DND-41 (cell line): ENCODE results near the gene HECTD4.

Source experiments
- ATAC-seq: fragments of 200-7000 bp; cut with Tn5 transposase; 3 replicates; pipeline ENCODE4 v1.9.1; 2021; ENCODE audit warnings: low read depth; ENCODE audit not compliant: insufficient read depth
- DNase-seq: peaks from one replicate; pipeline ENCODE4 v3.0.0-alpha.2; 2020
- H2AFZ ChIP-seq: 2 replicates; pipeline ENCODE4 v1.6.0; 2012; ENCODE audit warnings: low read depth, low read length
- H3K27ac ChIP-seq: 2 replicates; pipeline ENCODE4 v1.5.1; 2012; ENCODE audit warnings: low read length, inconsistent platforms
- H3K27me3 ChIP-seq: fragments of 200-600 bp; sonication (generic); 2 replicates; pipeline ENCODE4 v1.6.0; 2012; ENCODE audit warnings: low read length, mild to moderate bottlenecking, inconsistent platforms; ENCODE audit not compliant: insufficient read depth, poor library complexity
- H3K36me3 ChIP-seq: 2 replicates; pipeline ENCODE4 v1.5.1; 2012; ENCODE audit warnings: low read length, inconsistent platforms; ENCODE audit not compliant: insufficient read depth
- H3K4me1 ChIP-seq: 2 replicates; pipeline ENCODE4 v1.5.1; 2012; ENCODE audit warnings: mild to moderate bottlenecking, low read length; ENCODE audit not compliant: insufficient read depth
- H3K4me2 ChIP-seq: 2 replicates; pipeline ENCODE4 v1.6.0; 2012; ENCODE audit warnings: mild to moderate bottlenecking, moderate library complexity, low read length, inconsistent platforms; ENCODE audit not compliant: insufficient read depth
- H3K4me3 ChIP-seq, 2 experiments: fragments of 200-600 bp in 1 of 2; shearing (Covaris generic) in 1 of 2; 2 replicates each; pipeline ENCODE4 v1.5.1; 2012 to 2016; ENCODE audit warnings: inconsistent platforms in 2 of 2, low read length in 2 of 2, mild to moderate bottlenecking in 2 of 2, low read depth in 1 of 2, moderate library complexity in 1 of 2
- H3K79me2 ChIP-seq: 2 replicates; pipeline ENCODE4 v1.6.0; 2012; ENCODE audit warnings: low read length, inconsistent platforms; ENCODE audit not compliant: insufficient read depth
- H3K9ac ChIP-seq: 2 replicates; pipeline ENCODE4 v1.6.0; 2012; ENCODE audit warnings: low read depth, mild to moderate bottlenecking, inconsistent platforms, low read length, moderate library complexity
- H3K9me3 ChIP-seq: 2 replicates; pipeline ENCODE4 v1.5.1; 2012; ENCODE audit warnings: low read length, moderate library complexity, mild to moderate bottlenecking, inconsistent platforms; ENCODE audit not compliant: insufficient read depth, severe bottlenecking
- H4K20me1 ChIP-seq: 2 replicates; pipeline ENCODE4 v1.6.0; 2012; ENCODE audit warnings: low read length; ENCODE audit not compliant: insufficient read depth
- EZH2 ChIP-seq: IDR thresholded peaks from 3 replicates; pipeline ENCODE4 v1.6.1; 2012; ENCODE audit warnings: borderline replicate concordance, low read depth, mild to moderate bottlenecking, moderate library complexity, low read length, inconsistent platforms; ENCODE audit not compliant: severe bottlenecking
- TF ChIP-seq, protein P1 (sequence below): IDR thresholded peaks from 2 replicates; pipeline ENCODE4 v1.5.1; 2012; ENCODE audit warnings: borderline replicate concordance, low read length, moderate library complexity, mild to moderate bottlenecking; ENCODE audit not compliant: poor library complexity, severe bottlenecking; ENCODE audit errors: extremely low read depth

The HECTD4 gene

DNA sequence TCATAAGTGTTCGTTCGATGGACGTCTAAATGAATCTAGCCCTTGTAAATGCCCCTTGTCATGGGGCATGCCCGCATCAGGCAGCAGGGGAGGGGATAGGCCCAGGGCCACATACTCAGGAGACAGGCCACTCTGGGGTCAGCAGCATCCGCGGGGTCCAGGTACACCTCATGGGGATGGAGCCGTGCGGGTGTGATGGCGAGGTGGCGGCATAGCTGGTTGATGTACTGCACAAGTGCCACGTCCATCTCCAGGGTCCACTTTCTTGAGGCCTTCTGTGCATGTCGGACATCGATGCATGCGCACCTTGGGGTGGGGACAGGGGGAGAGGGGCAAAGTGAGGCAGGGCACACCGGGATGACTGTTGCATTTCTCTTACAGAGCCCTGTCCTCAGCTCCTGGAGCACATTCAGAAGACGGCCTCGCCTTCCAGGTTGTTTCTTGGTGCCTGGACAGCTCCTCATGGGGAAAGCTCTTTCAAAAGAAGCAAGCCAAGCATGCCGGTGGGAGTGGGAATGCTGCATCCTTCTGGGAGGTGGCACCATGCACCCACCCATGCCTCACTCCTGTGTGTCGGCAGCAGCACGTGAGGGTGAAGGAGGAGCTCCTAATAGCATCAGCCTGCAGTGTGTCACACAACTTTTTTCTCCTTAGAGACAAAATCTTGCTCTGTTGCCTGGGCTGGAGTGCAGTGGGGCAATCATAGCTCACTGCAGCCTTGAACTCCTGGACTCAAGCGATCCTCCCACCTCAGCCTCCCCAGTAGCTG lies 209.5 kb downstream of the HECTD4 start:
- DNase-seq (no peak), ATAC-seq (no peak)
- Histone ChIP-seq H4K20me1 (no peaks in the 10 kb centered on the region), H3K9me3 (no peaks in the 10 kb centered on the region), H3K36me3 (peaks cover 66% of the 10 kb centered on the region), H3K27ac (no peak overlapping the region), H3K4me2 (no peak overlapping the region), H3K27me3 (no peaks in the 10 kb centered on the region), H3K4me1 (no peaks in the 10 kb centered on the region), H3K79me2 (no peaks in the 10 kb centered on the region), H3K4me3 (no peak overlapping the region), H3K9ac (no peak overlapping the region), H2AFZ (no peak overlapping the region)
- TF ChIP-seq EZH2: no peak
- TF ChIP-seq, protein P1, sequence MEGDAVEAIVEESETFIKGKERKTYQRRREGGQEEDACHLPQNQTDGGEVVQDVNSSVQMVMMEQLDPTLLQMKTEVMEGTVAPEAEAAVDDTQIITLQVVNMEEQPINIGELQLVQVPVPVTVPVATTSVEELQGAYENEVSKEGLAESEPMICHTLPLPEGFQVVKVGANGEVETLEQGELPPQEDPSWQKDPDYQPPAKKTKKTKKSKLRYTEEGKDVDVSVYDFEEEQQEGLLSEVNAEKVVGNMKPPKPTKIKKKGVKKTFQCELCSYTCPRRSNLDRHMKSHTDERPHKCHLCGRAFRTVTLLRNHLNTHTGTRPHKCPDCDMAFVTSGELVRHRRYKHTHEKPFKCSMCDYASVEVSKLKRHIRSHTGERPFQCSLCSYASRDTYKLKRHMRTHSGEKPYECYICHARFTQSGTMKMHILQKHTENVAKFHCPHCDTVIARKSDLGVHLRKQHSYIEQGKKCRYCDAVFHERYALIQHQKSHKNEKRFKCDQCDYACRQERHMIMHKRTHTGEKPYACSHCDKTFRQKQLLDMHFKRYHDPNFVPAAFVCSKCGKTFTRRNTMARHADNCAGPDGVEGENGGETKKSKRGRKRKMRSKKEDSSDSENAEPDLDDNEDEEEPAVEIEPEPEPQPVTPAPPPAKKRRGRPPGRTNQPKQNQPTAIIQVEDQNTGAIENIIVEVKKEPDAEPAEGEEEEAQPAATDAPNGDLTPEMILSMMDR: no peak

DNA sequence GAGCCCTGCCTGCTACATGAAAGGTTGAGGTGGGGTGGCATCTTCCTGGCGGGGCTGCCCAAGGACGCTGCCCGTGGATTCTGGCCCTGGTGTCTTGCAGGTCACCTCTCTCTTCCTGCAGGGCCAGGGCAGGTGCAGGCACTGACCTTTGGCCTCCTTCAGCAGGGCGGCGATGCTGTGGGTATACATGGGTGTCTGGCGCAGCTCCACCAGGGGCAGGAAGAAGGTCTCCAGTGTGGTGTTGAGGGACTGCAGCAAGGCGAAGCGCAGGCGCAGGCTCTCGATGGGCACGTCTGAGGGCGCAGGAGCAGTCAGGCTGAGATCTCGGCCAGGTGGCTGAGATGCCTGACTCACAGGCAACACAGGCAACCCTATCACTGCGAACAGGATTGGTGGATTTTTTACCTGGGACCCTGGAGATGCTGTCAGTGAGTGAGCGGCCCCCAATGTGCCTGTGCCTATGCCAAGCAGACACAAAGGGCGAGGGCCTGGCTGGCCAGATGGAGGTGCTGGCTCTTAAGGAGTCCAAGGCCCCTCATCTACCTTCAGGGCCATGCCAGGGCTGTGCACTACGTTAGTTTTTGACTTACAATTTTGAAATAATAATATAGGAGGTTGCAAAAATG lies 211.1 kb downstream of the HECTD4 start:
- Histone ChIP-seq H3K9ac (no peak overlapping the region), H2AFZ (no peak overlapping the region), H4K20me1 (0 out of 2 replicates have a peak, but pooled peaks cover 1% of the 10 kb centered on the region), H3K36me3 (peaks cover 62% of the 10 kb centered on the region), H3K27ac (no peak overlapping the region), H3K9me3 (no peaks in the 10 kb centered on the region), H3K4me1 (no peaks in the 10 kb centered on the region), H3K79me2 (no peaks in the 10 kb centered on the region), H3K4me3 (no peak overlapping the region), H3K27me3 (no peaks in the 10 kb centered on the region), H3K4me2 (no peak overlapping the region)
- no peak for DNase-seq
- TF ChIP-seq, protein P1: no peak
- no peak for TF ChIP-seq EZH2
- ATAC-seq: no peak

DNA sequence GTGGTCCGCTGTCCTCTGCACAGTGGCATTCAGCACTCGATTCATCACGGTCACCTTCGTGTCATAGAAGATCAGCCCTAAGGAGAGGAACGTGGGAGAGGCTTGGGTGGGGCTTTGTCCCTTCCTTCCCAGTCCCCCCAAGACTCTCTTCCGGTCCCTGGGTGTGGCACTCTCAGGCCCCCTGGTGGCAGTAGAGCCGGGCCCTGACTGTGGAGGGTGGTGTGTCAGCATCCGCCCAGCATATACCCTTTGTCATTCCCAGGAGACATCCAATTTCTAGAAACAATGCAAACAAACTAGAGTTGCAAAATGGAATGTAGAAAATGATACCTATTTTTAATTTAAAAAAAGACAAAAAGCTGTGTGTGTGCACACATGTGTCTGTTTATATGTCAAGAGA lies 211.9 kb downstream of the HECTD4 start:
- no peaks in the 10 kb centered on the region for H3K79me2 ChIP-seq
- no peaks in the 10 kb centered on the region for H3K9me3 ChIP-seq
- peak; percentile 64 for ATAC-seq
- TF ChIP-seq, protein P1: peak; percentile 62
- no peak for TF ChIP-seq EZH2
- H4K20me1 ChIP-seq: 0 out of 2 replicates have a peak, but pooled peaks cover 7% of the 10 kb centered on the region
- no peak overlapping the region for H3K27ac ChIP-seq
- H3K9ac ChIP-seq: no peak overlapping the region
- H3K4me3 ChIP-seq: no peak overlapping the region
- no peaks in the 10 kb centered on the region for H3K4me1 ChIP-seq
- H3K36me3 ChIP-seq: peaks cover 56% of the 10 kb centered on the region
- H2AFZ ChIP-seq: no peak overlapping the region
- H3K4me2 ChIP-seq: no peak overlapping the region
- H3K27me3 ChIP-seq: no peaks in the 10 kb centered on the region
- peak; percentile 34 for DNase-seq
